Left ventricle myocardium inferior (tissue), 1 donor: Measurements from ENCODE around the gene NUP155. TPM values are rescaled to one million over a fixed set of nuclear protein-coding genes. Genes with fewer than 3 reads are reported as not detected.

Source experiments
- DNase-seq: peaks from one replicate; pipeline ENCODE4 v3.0.0-alpha.2; 2020
- H3K27ac ChIP-seq: fragments of 200-600 bp; replicated peaks from 2 replicates; pipeline ENCODE4 v1.8.0; 2021
- H3K27me3 ChIP-seq: fragments of 200-600 bp; 2 replicates; pipeline ENCODE4 v1.8.0; 2021; ENCODE audit warnings: low read depth
- H3K36me3 ChIP-seq: fragments of 200-600 bp; 2 replicates; pipeline ENCODE4 v1.8.0; 2021
- H3K4me1 ChIP-seq: fragments of 200-600 bp; 2 replicates; pipeline ENCODE4 v1.8.0; 2021
- H3K4me3 ChIP-seq: fragments of 200-600 bp; 2 replicates; pipeline ENCODE4 v1.8.0; 2021; ENCODE audit warnings: mild to moderate bottlenecking, moderate library complexity
- H3K9me3 ChIP-seq: fragments of 200-600 bp; replicated peaks from 2 replicates; pipeline ENCODE4 v1.8.0; 2021
- intact Hi-C: fragments of 100-400 bp; cut with micrococcal nuclease; formaldehyde crosslinking; loops from one replicate; pipeline ENCODE4 v1.11.0; 2022
- total RNA-seq: library from RNA; stranded (reverse); fragmentation: NEBNext Ultra II Directional; extraction: Animal tissue kit (Norgen Biotek cat#: 25700); gene quantifications from one replicate; pipeline ENCODE4 v1.2.1, GENCODE V29; 2021
- TF ChIP-seq, protein P1 (sequence below): fragments of 200-600 bp; IDR thresholded peaks from 2 replicates; pipeline ENCODE4 v1.8.0; 2021; ENCODE audit warnings: antibody characterized with exemption, mild to moderate bottlenecking, borderline replicate concordance
- donor health status: DM: no; HTN: yes; CAD: no; lungs with severe emphysema.

Gene NUP155
- total RNA-seq, 1 donor from 2014 or later: 10.7 TPM

DNA sequence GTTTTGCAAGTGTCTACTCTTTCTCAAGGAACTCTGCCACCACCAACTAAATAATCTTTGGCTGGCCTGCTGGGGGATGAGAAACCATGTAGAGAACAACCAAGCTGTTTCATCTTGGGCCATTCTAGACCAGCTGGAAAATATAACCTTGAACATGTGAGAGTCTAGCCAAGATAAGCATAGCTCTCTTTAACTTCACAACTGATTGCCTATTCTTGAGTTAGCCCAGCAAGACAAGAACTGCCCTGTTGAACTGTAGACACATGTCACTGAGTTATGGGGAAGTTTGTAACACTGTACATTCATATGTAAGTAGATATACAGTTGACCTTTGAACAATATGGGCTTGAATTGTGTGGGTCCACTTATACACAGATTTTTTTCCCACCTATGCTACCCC is 44.4 kb downstream of the NUP155 start:
- DNase-seq: no peak
- Histone ChIP-seq H3K27ac (no peak overlapping the region), H3K36me3 (peaks cover 100% of the 10 kb centered on the region), H3K4me1 (no peaks in the 10 kb centered on the region), H3K9me3 (no peaks in the 10 kb centered on the region), H3K4me3 (no peak overlapping the region), H3K27me3 (no peaks in the 10 kb centered on the region)
- TF ChIP-seq, protein P1, sequence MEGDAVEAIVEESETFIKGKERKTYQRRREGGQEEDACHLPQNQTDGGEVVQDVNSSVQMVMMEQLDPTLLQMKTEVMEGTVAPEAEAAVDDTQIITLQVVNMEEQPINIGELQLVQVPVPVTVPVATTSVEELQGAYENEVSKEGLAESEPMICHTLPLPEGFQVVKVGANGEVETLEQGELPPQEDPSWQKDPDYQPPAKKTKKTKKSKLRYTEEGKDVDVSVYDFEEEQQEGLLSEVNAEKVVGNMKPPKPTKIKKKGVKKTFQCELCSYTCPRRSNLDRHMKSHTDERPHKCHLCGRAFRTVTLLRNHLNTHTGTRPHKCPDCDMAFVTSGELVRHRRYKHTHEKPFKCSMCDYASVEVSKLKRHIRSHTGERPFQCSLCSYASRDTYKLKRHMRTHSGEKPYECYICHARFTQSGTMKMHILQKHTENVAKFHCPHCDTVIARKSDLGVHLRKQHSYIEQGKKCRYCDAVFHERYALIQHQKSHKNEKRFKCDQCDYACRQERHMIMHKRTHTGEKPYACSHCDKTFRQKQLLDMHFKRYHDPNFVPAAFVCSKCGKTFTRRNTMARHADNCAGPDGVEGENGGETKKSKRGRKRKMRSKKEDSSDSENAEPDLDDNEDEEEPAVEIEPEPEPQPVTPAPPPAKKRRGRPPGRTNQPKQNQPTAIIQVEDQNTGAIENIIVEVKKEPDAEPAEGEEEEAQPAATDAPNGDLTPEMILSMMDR: no peak
- intact Hi-C loops: no loop called here

DNA sequence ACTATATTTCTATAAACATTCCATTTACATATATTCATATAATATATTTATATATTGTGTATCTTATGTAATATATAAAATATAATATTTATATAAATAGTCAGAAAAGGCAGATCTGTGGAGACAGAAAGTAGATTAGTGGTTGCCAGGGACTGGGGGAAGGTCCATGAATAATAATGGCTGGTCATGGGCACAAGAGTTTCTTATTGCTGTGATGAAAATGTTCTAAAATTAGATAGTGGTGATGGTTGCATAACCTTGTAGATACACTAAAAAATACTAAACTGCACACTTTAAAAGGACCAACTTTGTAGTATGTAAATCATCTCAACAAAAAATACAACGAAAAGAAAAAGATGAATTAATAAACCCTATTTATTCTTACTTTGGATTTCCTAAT is 47.3 kb downstream of the NUP155 start:
- no peak for DNase-seq
- H3K9me3 ChIP-seq: no peaks in the 10 kb centered on the region
- peaks cover 95% of the 10 kb centered on the region for H3K36me3 ChIP-seq
- TF ChIP-seq, protein P1: no peak
- H3K4me1 ChIP-seq: no peaks in the 10 kb centered on the region
- H3K27me3 ChIP-seq: no peaks in the 10 kb centered on the region
- no peak overlapping the region for H3K4me3 ChIP-seq
- intact Hi-C loops: no loop called here
- H3K27ac ChIP-seq: no peak overlapping the region

DNA sequence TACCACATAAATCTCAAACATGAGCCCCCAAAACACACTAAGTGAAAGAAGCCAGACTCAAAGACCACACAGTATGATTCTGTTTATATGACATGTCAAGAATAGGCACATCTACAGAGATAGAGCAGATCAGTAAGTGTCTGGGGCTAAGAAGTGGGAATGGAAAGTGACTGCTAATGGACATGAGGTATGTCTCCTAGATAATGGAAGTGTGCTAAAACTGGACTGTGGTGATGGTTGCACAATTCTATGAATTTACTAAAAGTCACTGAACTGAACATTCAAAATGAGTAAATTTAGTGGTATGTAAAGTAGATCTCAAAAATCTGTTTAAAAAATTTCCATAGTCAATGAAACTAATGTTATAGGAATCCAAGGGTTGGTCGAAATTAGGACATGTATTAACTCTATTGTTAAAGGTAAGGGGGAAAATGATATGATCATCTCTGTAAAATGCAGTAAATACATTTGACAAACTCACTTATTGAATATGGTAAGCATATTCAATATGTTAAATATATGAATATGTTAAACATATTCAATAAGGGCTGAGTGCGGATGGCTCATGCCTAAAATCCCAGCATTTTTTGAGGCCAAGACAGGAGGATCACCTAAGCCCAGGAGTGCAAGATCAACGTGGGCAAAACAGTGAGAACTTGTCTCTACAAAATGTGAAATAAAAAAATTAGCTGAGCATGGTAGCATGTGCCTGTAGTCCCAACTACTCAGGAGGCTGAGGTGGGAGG is 51.7 kb downstream of the NUP155 start:
- H3K4me1 ChIP-seq: no peaks in the 10 kb centered on the region
- intact Hi-C loops: no loop called here
- no peaks in the 10 kb centered on the region for H3K27me3 ChIP-seq
- H3K9me3 ChIP-seq: no peaks in the 10 kb centered on the region
- H3K4me3 ChIP-seq: no peak overlapping the region
- H3K36me3 ChIP-seq: peaks cover 94% of the 10 kb centered on the region
- H3K27ac ChIP-seq: no peak overlapping the region
- TF ChIP-seq, protein P1: no peak
- DNase-seq: no peak

DNA sequence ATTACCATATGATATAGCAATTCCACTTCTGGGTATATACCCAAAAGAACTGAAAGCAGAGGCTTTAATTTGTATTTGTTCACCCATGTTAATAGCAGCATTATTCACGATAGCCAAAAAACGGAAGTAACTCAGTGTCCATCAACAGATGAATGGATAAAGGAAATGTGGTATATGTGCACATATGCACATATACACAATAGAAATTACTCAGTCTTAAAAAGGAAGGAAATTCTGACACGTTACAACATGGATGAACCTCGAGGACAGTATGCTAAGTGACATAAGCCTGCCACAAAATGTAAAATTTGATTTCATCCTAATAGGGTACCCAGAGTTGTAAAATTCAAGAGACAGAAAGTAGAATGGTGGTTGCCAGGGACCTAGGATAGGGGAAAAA is 54.9 kb downstream of the NUP155 start:
- DNase-seq: no peak
- no peaks in the 10 kb centered on the region for H3K27me3 ChIP-seq
- H3K4me3 ChIP-seq: no peak overlapping the region
- intact Hi-C loops: no loop called here
- H3K36me3 ChIP-seq: peaks cover 93% of the 10 kb centered on the region
- H3K27ac ChIP-seq: no peak overlapping the region
- H3K4me1 ChIP-seq: no peaks in the 10 kb centered on the region
- no peaks in the 10 kb centered on the region for H3K9me3 ChIP-seq
- TF ChIP-seq, protein P1: no peak

DNA sequence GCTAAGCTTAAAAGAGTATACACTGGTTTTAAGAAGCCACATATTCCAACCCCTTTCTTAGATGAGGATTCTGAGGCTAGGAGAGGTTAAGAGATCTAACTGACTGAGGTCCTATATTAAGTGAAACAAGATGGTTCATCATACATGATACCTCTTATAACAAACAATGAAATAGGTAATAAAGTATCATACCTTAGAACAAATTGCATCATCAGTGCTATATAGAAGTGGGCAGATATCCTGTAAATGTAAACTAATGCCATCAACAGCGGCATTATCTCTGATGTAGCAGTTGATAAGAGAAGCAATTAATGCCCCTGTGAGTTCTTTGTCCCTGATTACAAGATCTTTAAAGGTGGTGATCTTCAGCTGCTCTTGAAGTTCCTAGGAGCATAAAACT is 60.5 kb downstream of the NUP155 start:
- peaks cover 96% of the 10 kb centered on the region for H3K36me3 ChIP-seq

More for the DNA sequence above, 60.5 kb downstream of the NUP155 start:
- Histone ChIP-seq H3K4me3 (no peak overlapping the region), H3K4me1 (no peaks in the 10 kb centered on the region), H3K9me3 (no peaks in the 10 kb centered on the region), H3K27ac (no peak overlapping the region), H3K27me3 (no peaks in the 10 kb centered on the region)
- TF ChIP-seq, protein P1: no peak
- intact Hi-C loops: no loop called here
- no peak for DNase-seq
